Mammary epithelial cell (primary cell): ENCODE results near the gene PCDHB11.
"Not testable (repeated sequence)": the region's sequence is repeated elsewhere in the genome, so short reads cannot be mapped to it uniquely, and the experiment has no call there.

Experiments used
- CTCF ChIP-seq, 2 donors: IDR thresholded peaks in 1 of 2; conservative IDR thresholded peaks in 1 of 2; 2 replicates each; pipeline ENCODE4 v1.5.1; 2011 to 2012; ENCODE audit warnings: inconsistent platforms in 2 of 2, low read length in 2 of 2, mild to moderate bottlenecking in 2 of 2, control low read depth in 1 of 2, low read depth in 1 of 2; ENCODE audit not compliant: insufficient read depth in 1 of 2; ENCODE audit errors: extremely low read depth in 1 of 2
- EZH2 ChIP-seq: IDR thresholded peaks from 2 replicates; pipeline ENCODE4 v1.6.1; 2012; ENCODE audit warnings: low read length, inconsistent platforms, borderline replicate concordance

GRCh38 chr5:141210849-141211248, 11.4 kb downstream of the PCDHB11 start:
- not testable (repeated sequence) for TF ChIP-seq CTCF (conservative IDR thresholded peaks at IDR 0.05 in 1 of 2, IDR thresholded peaks at IDR 0.05 in 1 of 2; ENCODE audit: extremely low read depth in 1 of 2, insufficient read depth in 1 of 2, low read depth in 1 of 2, low read length in 2 of 2); EZH2
